ENCODE data around the gene ENOX1.
"Not testable (repeated sequence)": the region's sequence is repeated elsewhere in the genome, so short reads cannot be mapped to it uniquely, and the experiment has no call there.

- not testable (repeated sequence) for TF ChIP-seq CTCF, POLR2AphosphoS5, POLR2A (IDR thresholded peaks at IDR 0.05)
Measured at GRCh38 chr13:43351612-43352011, 435.2 kb downstream of the ENOX1 start.
